Peyer's patch (tissue), 4 donors: ENCODE results near the gene DSTYK. TPM values are rescaled to one million over a fixed set of nuclear protein-coding genes. Genes with fewer than 3 reads are reported as not detected.

Experiments used
- DNase-seq, 3 donors: peaks; one replicate each; pipeline ENCODE4 v3.0.0-alpha.2; 2017 to 2019
- H3K27ac ChIP-seq, 4 donors: fragments of 200-600 bp; sonication (generic); one replicate each; pipeline ENCODE4 v1.5.1; 2016 to 2019
- H3K27me3 ChIP-seq, 2 donors: fragments of 200-600 bp; sonication (generic); one replicate each; pipeline ENCODE4 v1.5.1; 2019
- H3K36me3 ChIP-seq, 3 donors: fragments of 200-600 bp; sonication (generic); one replicate each; pipeline ENCODE4 v1.5.1; 2016 to 2019
- H3K4me1 ChIP-seq, 4 donors: fragments of 200-600 bp; sonication (generic); one replicate each; pipeline ENCODE4 v1.5.1; 2016 to 2019
- H3K4me3 ChIP-seq, 4 donors: fragments of 200-600 bp; sonication (generic); 1 replicate in 3 of 4; 2 replicates in 1 of 4; pipeline ENCODE4 v1.5.1; 2016 to 2019; ENCODE audit warnings: mild to moderate bottlenecking in 1 of 4
- H3K9me3 ChIP-seq, 4 donors: fragments of 200-600 bp; sonication (generic); one replicate each; pipeline ENCODE4 v1.5.1; 2016 to 2019; ENCODE audit warnings: mild to moderate bottlenecking in 1 of 4
- CTCF ChIP-seq, 6 experiments: fragments of 450-650 bp in 4 of 6; fragments of 200-600 bp in 2 of 6; sonication (generic) in 1 of 6; IDR thresholded peaks; one replicate each; pipeline ENCODE4 v1.5.1; 2017 to 2019; ENCODE audit warnings: antibody characterized with exemption in 6 of 6, mild to moderate bottlenecking in 3 of 6, moderate library complexity in 1 of 6
- POLR2A ChIP-seq, 2 donors: fragments of 450-650 bp; IDR thresholded peaks; one replicate each; pipeline ENCODE4 v1.5.1; 2017; ENCODE audit warnings: antibody characterized with exemption in 2 of 2, mild to moderate bottlenecking in 2 of 2, moderate library complexity in 2 of 2
- total RNA-seq, 4 donors: library from RNA; depleted of rRNA; stranded (reverse); fragments of >200 nt; gene quantifications; one replicate each; pipeline ENCODE4 v1.1.0, GENCODE V29; 2016

The DSTYK gene
- total RNA-seq, 4 donors from 2014 or later: 3.5 to 11.6 (median 6.8) TPM

- Histone ChIP-seq H3K27ac (no peak overlapping the region), H3K4me1 (peaks cover 0 to 11% (median 0%) of the 10 kb centered on the region in 4 donors), H3K27me3 (no peaks in the 10 kb centered on the region), H3K9me3 (no peaks in the 10 kb centered on the region), H3K36me3 (no peaks in the 10 kb centered on the region), H3K4me3 (no peak overlapping the region)
- no peak for TF ChIP-seq CTCF (IDR thresholded peaks at IDR 0.05)
- no peak for TF ChIP-seq POLR2A (IDR thresholded peaks at IDR 0.05)
- no peak for DNase-seq
These were observed 22.9 kb downstream of the DSTYK start for GRCh38 chr1:205188596-205188995.

- no peak for DNase-seq
- H3K27ac ChIP-seq: no peak overlapping the region
- no peaks in the 10 kb centered on the region for H3K36me3 ChIP-seq
- peaks cover 0 to 13% (median 0%) of the 10 kb centered on the region in 4 donors for H3K4me1 ChIP-seq
- H3K9me3 ChIP-seq: no peaks in the 10 kb centered on the region
- no peak for TF ChIP-seq POLR2A (IDR thresholded peaks at IDR 0.05)
- no peak for TF ChIP-seq CTCF (IDR thresholded peaks at IDR 0.05)
- no peaks in the 10 kb centered on the region for H3K27me3 ChIP-seq
- H3K4me3 ChIP-seq: no peak overlapping the region
These were observed 23.4 kb downstream of the DSTYK start for GRCh38 chr1:205188098-205188497.

GRCh38 chr1:205187420-205187819 lies 24.1 kb downstream of the DSTYK start:
- DNase-seq: no peak
- H3K9me3 ChIP-seq: no peaks in the 10 kb centered on the region
- H3K36me3 ChIP-seq: no peaks in the 10 kb centered on the region
- no peak overlapping the region for H3K27ac ChIP-seq
- no peak overlapping the region for H3K4me3 ChIP-seq
- H3K4me1 ChIP-seq: peaks cover 0 to 13% (median 0%) of the 10 kb centered on the region in 4 donors
- no peak for TF ChIP-seq POLR2A (IDR thresholded peaks at IDR 0.05)
- no peak for TF ChIP-seq CTCF (IDR thresholded peaks at IDR 0.05)
- H3K27me3 ChIP-seq: no peaks in the 10 kb centered on the region

GRCh38 chr1:205186191-205186590 lies 25.3 kb downstream of the DSTYK start:
- no peaks in the 10 kb centered on the region for H3K27me3 ChIP-seq
- no peak for DNase-seq
- no peak overlapping the region for H3K4me3 ChIP-seq
- no peak for TF ChIP-seq CTCF (IDR thresholded peaks at IDR 0.05)
- no peak for TF ChIP-seq POLR2A (IDR thresholded peaks at IDR 0.05)
- H3K4me1 ChIP-seq: peaks cover 0 to 5% (median 0%) of the 10 kb centered on the region in 4 donors
- no peak overlapping the region for H3K27ac ChIP-seq
- H3K9me3 ChIP-seq: no peaks in the 10 kb centered on the region
- no peaks in the 10 kb centered on the region for H3K36me3 ChIP-seq

GRCh38 chr1:205183676-205184335 lies 27.7 kb downstream of the DSTYK start:
- H3K27ac ChIP-seq: peak overlapping the region in 1 of 4 donors; percentile 19
- no peak for DNase-seq
- TF ChIP-seq CTCF (IDR thresholded peaks at IDR 0.05) (no peak), POLR2A (IDR thresholded peaks at IDR 0.05) (no peak)

More at GRCh38 chr1:205183676-205184335, 27.7 kb downstream of the DSTYK start:
- no peak overlapping the region for H3K4me3 ChIP-seq
- H3K36me3 ChIP-seq: no peaks in the 10 kb centered on the region
- H3K4me1 ChIP-seq: peaks cover 0 to 5% (median 0%) of the 10 kb centered on the region in 4 donors
- H3K9me3 ChIP-seq: no peaks in the 10 kb centered on the region
- no peaks in the 10 kb centered on the region for H3K27me3 ChIP-seq
